Astrocyte (in vitro differentiated cells and primary cell): ENCODE measurements around the gene SCN2A. TPM values are rescaled to one million over a fixed set of nuclear protein-coding genes. Genes with fewer than 3 reads are reported as not detected.

Experiments used
- DNase-seq: peaks from one replicate; pipeline ENCODE4 v3.0.0-alpha.2; 2010; ENCODE audit warnings: low read depth
- FAIRE-seq: peaks from 2 replicates; lab custom pipeline; 2011; peaks lifted over from hg19 to GRCh38; lab: Jason Lieb, UNC
- H2AFZ ChIP-seq: 2 replicates; pipeline ENCODE4 v1.6.0; 2012; ENCODE audit warnings: low read depth, low read length, inconsistent platforms
- H3K27ac ChIP-seq: 2 replicates; pipeline ENCODE4 v1.5.1; 2011; ENCODE audit warnings: low read depth, low read length, inconsistent platforms
- H3K27me3 ChIP-seq: 2 replicates; pipeline ENCODE4 v1.6.0; 2011; ENCODE audit warnings: low read length, inconsistent platforms; ENCODE audit not compliant: insufficient read depth
- H3K36me3 ChIP-seq: 2 replicates; pipeline ENCODE4 v1.5.1; 2011; ENCODE audit warnings: low read length, inconsistent platforms; ENCODE audit not compliant: insufficient read depth
- H3K4me1 ChIP-seq: 2 replicates; pipeline ENCODE4 v1.5.1; 2011; ENCODE audit warnings: low read length, inconsistent platforms; ENCODE audit not compliant: insufficient read depth
- H3K4me2 ChIP-seq: 2 replicates; pipeline ENCODE4 v1.6.0; 2012; ENCODE audit warnings: low read length, inconsistent platforms
- H3K4me3 ChIP-seq: 2 replicates; pipeline ENCODE4 v1.5.1; 2011; ENCODE audit warnings: low read depth, mild to moderate bottlenecking, low read length, inconsistent platforms; ENCODE audit not compliant: insufficient read depth
- H3K79me2 ChIP-seq: 2 replicates; pipeline ENCODE4 v1.6.0; 2012; ENCODE audit warnings: mild to moderate bottlenecking, low read length, inconsistent platforms; ENCODE audit not compliant: insufficient read depth
- H3K9ac ChIP-seq: 2 replicates; pipeline ENCODE4 v1.6.0; 2012; ENCODE audit warnings: mild to moderate bottlenecking, low read length, inconsistent platforms
- H3K9me3 ChIP-seq: 2 replicates; pipeline ENCODE4 v1.5.1; 2012; ENCODE audit warnings: low read depth, mild to moderate bottlenecking, low read length, inconsistent platforms; ENCODE audit not compliant: insufficient read depth
- H4K20me1 ChIP-seq: 2 replicates; pipeline ENCODE4 v1.6.0; 2012; ENCODE audit warnings: low read length, inconsistent platforms; ENCODE audit not compliant: insufficient read depth
- H3K27ac Mint-ChIP-seq: one replicate; pipeline ENCODE4 v1.8.0; 2021; ENCODE audit warnings: mild to moderate bottlenecking, mixed read lengths; ENCODE audit not compliant: unreplicated experiment
- H3K27me3 Mint-ChIP-seq: one replicate; pipeline ENCODE4 v1.8.0; 2021; ENCODE audit warnings: low read depth, mixed read lengths; ENCODE audit not compliant: unreplicated experiment
- H3K36me3 Mint-ChIP-seq: one replicate; pipeline ENCODE4 v1.8.0; 2021; ENCODE audit warnings: low read depth, mixed read lengths; ENCODE audit not compliant: unreplicated experiment
- H3K4me1 Mint-ChIP-seq: one replicate; pipeline ENCODE4 v1.8.0; 2021; ENCODE audit warnings: low read depth, mixed read lengths; ENCODE audit not compliant: unreplicated experiment
- H3K4me3 Mint-ChIP-seq: one replicate; pipeline ENCODE4 v1.8.0; 2021; ENCODE audit warnings: mild to moderate bottlenecking, moderate library complexity, mixed read lengths; ENCODE audit not compliant: unreplicated experiment
- H3K9me3 Mint-ChIP-seq: one replicate; pipeline ENCODE4 v1.8.0; 2021; ENCODE audit warnings: mild to moderate bottlenecking, mixed read lengths; ENCODE audit not compliant: unreplicated experiment
- EZH2 ChIP-seq: IDR thresholded peaks from 2 replicates; pipeline ENCODE4 v1.6.1; 2012; ENCODE audit warnings: mild to moderate bottlenecking, low read length, inconsistent platforms; ENCODE audit not compliant: insufficient read depth
- total RNA-seq: library from RNA; stranded (reverse); gene quantifications from 2 replicates; pipeline ENCODE4 v1.2.1, GENCODE V29; 2021
- TF ChIP-seq, protein P1 (sequence below): IDR thresholded peaks from 2 replicates; pipeline ENCODE4 v1.5.1; 2011; ENCODE audit warnings: low read depth, mild to moderate bottlenecking, inconsistent platforms, low read length, moderate library complexity; ENCODE audit not compliant: insufficient read depth

SCN2A gene
- total RNA-seq, 1 donor from 2014 or later = 7.5 TPM

DNA sequence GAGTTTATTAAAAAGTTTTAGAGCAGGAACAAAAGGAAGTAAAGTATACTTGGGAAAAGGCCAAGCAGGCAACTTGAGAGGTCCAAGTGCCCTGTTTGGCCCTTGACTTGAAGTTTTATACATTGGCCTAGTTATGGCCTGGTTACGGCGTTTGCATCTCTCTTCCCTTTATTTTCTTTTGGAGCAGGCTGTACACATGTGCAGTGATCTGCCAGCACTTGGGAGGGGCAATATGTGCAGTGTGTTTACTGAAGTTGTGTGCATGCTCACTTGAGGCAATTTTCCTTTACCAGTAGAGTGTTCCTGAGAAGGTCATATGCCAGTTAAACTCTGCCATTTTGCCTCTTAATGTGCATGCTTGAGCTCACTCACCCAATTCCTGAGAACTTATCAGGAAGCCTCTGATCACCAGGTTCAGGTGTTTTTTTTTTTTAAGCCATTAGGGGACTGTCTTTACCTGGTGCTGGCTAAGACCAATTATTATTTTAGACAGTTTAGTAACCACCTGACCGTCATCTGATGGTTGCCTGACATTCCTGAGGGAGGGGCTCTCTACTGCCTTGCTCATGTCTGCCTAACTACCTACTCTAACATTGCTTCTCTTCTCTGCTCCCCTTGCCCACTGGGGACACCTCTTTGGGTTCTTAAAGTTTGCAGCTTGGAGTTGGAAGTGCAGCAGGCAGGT lies 48.0 kb downstream of the SCN2A start:
- no peaks in the 10 kb centered on the region for H3K9me3 ChIP-seq
- no peak overlapping the region for H3K4me2 ChIP-seq
- no peak overlapping the region for H3K27ac ChIP-seq
- Mint-ChIP-seq H3K36me3 (no peaks in the 10 kb centered on the region), H3K27ac (no peak overlapping the region), H3K27me3 (no peaks in the 10 kb centered on the region), H3K4me1 (no peaks in the 10 kb centered on the region), H3K9me3 (peaks cover 1% of the 10 kb centered on the region), H3K4me3 (no peak overlapping the region)
- FAIRE-seq (no peak), DNase-seq (no peak)
- no peaks in the 10 kb centered on the region for H3K36me3 ChIP-seq
- H3K27me3 ChIP-seq = no peaks in the 10 kb centered on the region
- H4K20me1 ChIP-seq = no peaks in the 10 kb centered on the region
- no peak for TF ChIP-seq EZH2
- TF ChIP-seq, protein P1, sequence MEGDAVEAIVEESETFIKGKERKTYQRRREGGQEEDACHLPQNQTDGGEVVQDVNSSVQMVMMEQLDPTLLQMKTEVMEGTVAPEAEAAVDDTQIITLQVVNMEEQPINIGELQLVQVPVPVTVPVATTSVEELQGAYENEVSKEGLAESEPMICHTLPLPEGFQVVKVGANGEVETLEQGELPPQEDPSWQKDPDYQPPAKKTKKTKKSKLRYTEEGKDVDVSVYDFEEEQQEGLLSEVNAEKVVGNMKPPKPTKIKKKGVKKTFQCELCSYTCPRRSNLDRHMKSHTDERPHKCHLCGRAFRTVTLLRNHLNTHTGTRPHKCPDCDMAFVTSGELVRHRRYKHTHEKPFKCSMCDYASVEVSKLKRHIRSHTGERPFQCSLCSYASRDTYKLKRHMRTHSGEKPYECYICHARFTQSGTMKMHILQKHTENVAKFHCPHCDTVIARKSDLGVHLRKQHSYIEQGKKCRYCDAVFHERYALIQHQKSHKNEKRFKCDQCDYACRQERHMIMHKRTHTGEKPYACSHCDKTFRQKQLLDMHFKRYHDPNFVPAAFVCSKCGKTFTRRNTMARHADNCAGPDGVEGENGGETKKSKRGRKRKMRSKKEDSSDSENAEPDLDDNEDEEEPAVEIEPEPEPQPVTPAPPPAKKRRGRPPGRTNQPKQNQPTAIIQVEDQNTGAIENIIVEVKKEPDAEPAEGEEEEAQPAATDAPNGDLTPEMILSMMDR = no peak
- no peak overlapping the region for H2AFZ ChIP-seq
- H3K9ac ChIP-seq = no peak overlapping the region
- no peaks in the 10 kb centered on the region for H3K4me1 ChIP-seq
- no peaks in the 10 kb centered on the region for H3K79me2 ChIP-seq
- H3K4me3 ChIP-seq = no peak overlapping the region

DNA sequence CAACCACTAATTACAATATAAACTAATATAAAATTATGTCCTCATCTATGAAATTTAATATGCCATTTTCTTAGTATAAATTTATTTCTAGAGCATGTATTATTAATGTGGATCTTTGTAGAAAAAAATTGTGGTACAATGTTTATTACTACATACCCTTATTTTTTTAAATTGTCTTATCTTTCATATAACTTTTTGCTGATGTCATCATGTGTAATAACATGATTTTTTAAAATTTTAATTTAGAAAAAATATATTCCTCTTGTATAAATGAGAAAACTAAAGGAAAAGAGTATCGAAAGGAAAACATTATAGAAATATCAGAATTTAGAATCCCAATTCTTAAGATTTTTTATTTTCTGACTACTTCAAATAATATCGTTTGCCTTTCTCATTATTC lies 49.9 kb downstream of the SCN2A start:
- no peaks in the 10 kb centered on the region for H3K36me3 Mint-ChIP-seq
- no peaks in the 10 kb centered on the region for H3K27me3 Mint-ChIP-seq
- Histone ChIP-seq H3K27ac (no peak overlapping the region), H3K4me2 (no peak overlapping the region), H3K9me3 (no peaks in the 10 kb centered on the region), H3K36me3 (no peaks in the 10 kb centered on the region), H3K9ac (no peak overlapping the region), H3K27me3 (no peaks in the 10 kb centered on the region), H4K20me1 (no peaks in the 10 kb centered on the region), H2AFZ (no peak overlapping the region), H3K4me1 (no peaks in the 10 kb centered on the region), H3K79me2 (no peaks in the 10 kb centered on the region), H3K4me3 (no peak overlapping the region)
- H3K9me3 Mint-ChIP-seq = peaks cover 1% of the 10 kb centered on the region
- FAIRE-seq (no peak), DNase-seq (no peak)
- H3K4me3 Mint-ChIP-seq = no peak overlapping the region
- H3K27ac Mint-ChIP-seq = no peak overlapping the region
- TF ChIP-seq EZH2 = no peak
- TF ChIP-seq, protein P1 = no peak
- peaks cover under 1% of the 10 kb centered on the region for H3K4me1 Mint-ChIP-seq
